ENCODE measurements around the gene WTIP. TPM values are rescaled to one million over a fixed set of nuclear protein-coding genes. Genes with fewer than 3 reads are reported as not detected.

The WTIP gene
- total and polyA plus RNA-seq, 5 experiments from 2014 or later, result 0.20 to 0.88 (median 0.29) TPM; not detected in 2

DNA sequence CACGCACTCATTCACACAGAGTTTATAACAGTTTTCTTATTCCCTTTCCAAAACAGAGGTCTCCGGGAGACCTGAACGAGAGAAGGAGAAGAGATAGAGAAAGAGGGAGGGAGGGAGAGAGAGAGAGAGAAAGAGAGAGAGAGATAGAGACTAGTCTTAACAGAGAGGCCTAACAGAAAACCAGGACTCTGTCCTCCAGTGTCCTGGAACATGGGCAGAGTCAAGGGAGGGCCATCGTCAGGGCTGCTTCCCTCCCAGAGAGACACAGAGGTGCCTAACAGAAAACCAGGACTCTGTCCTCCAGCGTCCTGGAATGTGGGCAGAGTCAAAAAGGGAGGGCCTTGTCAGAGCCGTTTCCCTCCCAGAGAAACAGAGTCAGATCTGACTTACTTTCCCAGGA lies 78.7 kb downstream of the WTIP start:
- Mint-ChIP-seq H3K27ac (peak overlapping the region in 1 of 10 donors; percentile 37), H3K36me3 (peaks cover 0 to 23% (median 4%) of the 10 kb centered on the region in 3 donors)
- POLR2A ChIA-PET, result no interaction called here

More for the DNA sequence above, 78.7 kb downstream of the WTIP start:
- H3K9me3 Mint-ChIP-seq, result peaks cover 4 to 32% (median 16%) of the 10 kb centered on the region in 9 donors
- peaks cover 0 to 4% (median 0%) of the 10 kb centered on the region in 4 donors for H3K4me1 Mint-ChIP-seq
- DNase-seq, result no peak
- peaks cover 12 to 49% (median 28%) of the 10 kb centered on the region in 5 donors for H3K27me3 Mint-ChIP-seq
- H3K4me3 Mint-ChIP-seq, result no peak overlapping the region
- no peak for ATAC-seq

Other genes starting within 250 kb of the WTIP start
- 10 to 100 TPM; 41.5 to 53.7 TPM for gene GARRE1, start 227.2 kb upstream of the WTIP start, total RNA-seq
- 1 to 10 TPM; 5.4 to 6.3 (median 5.6) TPM for gene GARRE1, start 227.2 kb upstream of the WTIP start, polyA plus RNA-seq
- gene GPI, start 116.6 kb upstream of the WTIP start, total RNA-seq, result 100 to 1,000 TPM; 107 to 114 TPM
- 100 to 1,000 TPM; 126 to 179 (median 142) TPM for gene GPI, start 116.6 kb upstream of the WTIP start, polyA plus RNA-seq
- gene PDCD2L, start 77.4 kb upstream of the WTIP start, total RNA-seq, result 10 to 100 TPM; 17.6 to 18.6 TPM
- gene PDCD2L, start 77.4 kb upstream of the WTIP start, polyA plus RNA-seq, result 10 to 100 TPM; 13.8 to 25.9 (median 17.2) TPM
- 100 to 1,000 TPM in 1 of 2 experiments, 10 to 100 TPM in 1; 98.2 to 109 TPM for gene UBA2, start 53.4 kb upstream of the WTIP start, total RNA-seq
- gene UBA2, start 53.4 kb upstream of the WTIP start, polyA plus RNA-seq, result 100 to 1,000 TPM in 1 of 3 donors, 10 to 100 TPM in 2; 93.8 to 103 (median 97.6) TPM
- under 1 TPM; 0.75 to 0.82 TPM for gene SCGB2B2, start 195.4 kb downstream of the WTIP start, total RNA-seq
- gene SCGB2B2, start 195.4 kb downstream of the WTIP start, polyA plus RNA-seq, result not detected
- gene ZNF302, start 195.9 kb downstream of the WTIP start, total RNA-seq, result 10 to 100 TPM; 59.6 to 62.6 TPM
- gene ZNF302, start 195.9 kb downstream of the WTIP start, polyA plus RNA-seq, result 10 to 100 TPM; 17.5 to 23.1 (median 21.7) TPM